Activated CD4-positive, CD25-positive, alpha-beta regulatory T cell (primary cell): ENCODE results near the gene CHST9.
"Not testable (repeated sequence)": the region's sequence is repeated elsewhere in the genome, so short reads cannot be mapped to it uniquely, and the experiment has no call there.

Experiments used
- DNase-seq, 4 experiments: peaks; one replicate each; lab custom pipeline; 2025; lab: John Stamatoyannopoulos, UW

The CHST9 gene

DNA sequence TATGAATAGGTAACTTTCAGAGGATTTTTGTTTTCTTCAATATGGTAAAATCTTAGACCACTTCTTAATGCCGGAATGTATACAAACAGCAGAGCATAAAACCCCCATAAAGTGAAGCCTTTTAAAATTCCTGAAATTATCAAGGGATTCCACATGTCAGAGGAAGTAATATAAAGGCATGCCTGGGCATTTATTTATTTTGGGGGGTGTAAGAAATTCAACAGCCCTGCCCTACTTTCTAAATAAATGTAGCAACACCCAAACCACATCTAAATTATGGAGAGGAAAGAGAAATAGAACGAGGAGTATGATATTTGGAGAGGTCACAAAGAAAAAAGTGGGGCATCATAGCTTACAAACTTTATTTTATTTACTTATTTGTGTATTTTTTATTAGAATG is 9.9 kb downstream of the CHST9 start:
- no peak for DNase-seq

DNA sequence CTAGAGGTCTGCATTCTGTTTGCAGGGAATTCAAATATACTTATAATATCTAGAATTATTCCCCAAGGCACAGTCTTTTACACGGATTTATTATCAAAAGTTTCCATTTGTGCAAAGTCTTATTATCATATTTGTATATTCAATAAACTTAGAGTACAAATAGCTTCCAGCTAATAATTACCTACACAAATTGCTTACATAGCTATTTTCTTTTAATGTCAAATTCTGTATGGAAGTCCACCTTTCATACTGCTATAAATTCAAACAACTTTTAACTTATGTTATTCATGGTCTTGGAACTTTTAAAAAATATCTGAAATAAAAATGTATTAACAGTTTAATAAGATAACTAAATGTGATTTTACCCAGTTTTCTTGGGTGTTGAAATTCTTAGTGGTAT is 13.1 kb downstream of the CHST9 start:
- DNase-seq, result no peak

- no peak for DNase-seq
Measured at GRCh38 chr18:27165412-27165811, 19.7 kb downstream of the CHST9 start.

DNA sequence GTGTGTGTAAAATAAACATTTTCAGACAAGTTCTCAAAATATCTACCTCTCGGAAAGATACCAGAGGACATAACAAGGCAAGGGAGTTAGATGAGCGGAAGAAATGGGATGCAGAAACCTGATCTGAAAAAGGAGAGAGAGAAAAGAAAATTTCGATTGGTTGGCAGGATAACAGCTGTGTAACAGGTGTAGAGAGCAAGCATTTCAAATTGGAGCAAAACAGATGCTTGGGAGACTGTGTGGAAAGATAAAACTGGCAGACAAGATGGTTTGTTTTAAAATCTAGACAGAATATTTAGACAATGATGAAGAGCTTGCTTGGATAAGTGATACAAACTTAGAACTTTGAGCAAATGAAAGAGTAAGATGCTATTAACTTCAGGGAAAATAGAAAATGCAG is 20.2 kb downstream of the CHST9 start:
- no peak for DNase-seq

GRCh38 chr18:27163197-27163716 is 21.9 kb downstream of the CHST9 start:
- not testable (repeated sequence) for DNase-seq

DNA sequence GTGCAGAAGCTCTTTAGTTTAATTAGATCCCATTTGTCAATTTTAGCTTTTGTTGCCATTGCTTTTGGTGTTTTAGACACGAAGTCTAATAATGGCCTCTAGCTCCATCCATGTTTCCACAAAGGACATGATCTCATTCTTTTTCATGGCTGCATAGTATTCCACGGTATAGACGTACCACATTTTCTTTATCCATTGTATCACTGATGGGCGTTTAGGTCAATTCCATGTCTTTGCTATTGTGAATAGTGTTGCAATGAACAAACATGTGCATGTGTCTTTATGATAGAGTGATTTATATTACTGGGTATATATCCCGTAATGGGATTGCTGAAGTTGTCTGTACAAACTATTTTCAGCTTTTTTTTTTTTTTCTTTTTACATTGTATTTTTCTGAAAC is 35.9 kb downstream of the CHST9 start:
- DNase-seq, result not testable (repeated sequence)

DNA sequence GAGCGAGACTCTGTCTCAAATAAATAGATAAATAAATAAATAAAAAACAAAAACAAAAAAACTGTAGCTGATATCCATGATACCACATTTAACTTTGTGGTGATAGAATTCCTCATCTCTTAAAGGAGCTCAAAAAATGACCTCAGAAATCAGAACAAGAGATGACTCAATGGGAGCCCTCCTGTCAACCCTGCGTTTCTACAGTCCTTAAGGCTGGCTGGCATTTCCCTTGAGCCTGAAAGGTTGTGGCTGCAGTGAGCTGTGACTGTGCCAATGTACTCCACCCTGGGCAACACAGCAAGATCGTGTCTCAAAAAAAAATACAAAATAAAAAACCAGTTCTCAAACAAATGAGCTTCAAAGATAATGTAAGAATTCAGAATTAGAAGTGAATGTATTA is 40.4 kb downstream of the CHST9 start:
- DNase-seq, result no peak

GRCh38 chr18:27143580-27144287 is 41.4 kb downstream of the CHST9 start:
- DNase-seq, result no peak

GRCh38 chr18:27142891-27143290 is 42.2 kb downstream of the CHST9 start:
- DNase-seq, result no peak

DNA sequence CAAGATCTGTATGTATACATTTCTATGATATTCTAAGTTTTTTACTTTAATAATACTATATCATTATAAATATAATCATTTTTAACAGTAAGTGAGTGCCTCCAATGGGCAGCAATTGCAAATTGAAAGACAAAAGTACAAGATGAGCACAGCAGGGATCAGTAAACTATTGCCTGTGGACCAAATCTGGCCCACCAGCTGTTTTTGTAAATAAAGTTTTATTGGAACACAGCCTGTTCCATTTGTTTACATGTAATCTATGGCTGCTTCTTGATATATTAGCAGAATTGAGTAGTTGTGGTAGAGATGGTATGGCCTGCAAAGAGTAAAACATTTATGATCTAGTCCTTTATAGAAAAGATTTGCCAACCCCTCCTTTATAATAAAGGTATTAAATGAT is 43.2 kb downstream of the CHST9 start:
- no peak for DNase-seq

GRCh38 chr18:27138079-27138478 is 47.0 kb downstream of the CHST9 start:
- DNase-seq, result no peak

DNA sequence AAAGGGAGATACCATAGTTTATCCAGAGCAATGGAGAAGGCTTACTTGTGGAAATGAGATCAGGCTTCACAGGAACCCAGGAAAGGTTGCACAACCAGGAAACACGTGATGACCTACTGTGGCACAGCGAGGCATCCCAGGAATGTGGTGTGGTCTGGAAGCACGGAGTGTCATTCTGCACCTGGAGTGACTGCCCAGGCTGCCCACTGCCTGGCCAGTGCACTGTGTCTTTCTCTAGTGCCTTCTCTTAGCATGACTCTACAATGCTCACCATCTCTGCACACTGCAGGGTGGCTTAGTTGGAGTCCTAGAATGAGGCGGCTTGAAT is 48.9 kb downstream of the CHST9 start:
- DNase-seq, result no peak

DNA sequence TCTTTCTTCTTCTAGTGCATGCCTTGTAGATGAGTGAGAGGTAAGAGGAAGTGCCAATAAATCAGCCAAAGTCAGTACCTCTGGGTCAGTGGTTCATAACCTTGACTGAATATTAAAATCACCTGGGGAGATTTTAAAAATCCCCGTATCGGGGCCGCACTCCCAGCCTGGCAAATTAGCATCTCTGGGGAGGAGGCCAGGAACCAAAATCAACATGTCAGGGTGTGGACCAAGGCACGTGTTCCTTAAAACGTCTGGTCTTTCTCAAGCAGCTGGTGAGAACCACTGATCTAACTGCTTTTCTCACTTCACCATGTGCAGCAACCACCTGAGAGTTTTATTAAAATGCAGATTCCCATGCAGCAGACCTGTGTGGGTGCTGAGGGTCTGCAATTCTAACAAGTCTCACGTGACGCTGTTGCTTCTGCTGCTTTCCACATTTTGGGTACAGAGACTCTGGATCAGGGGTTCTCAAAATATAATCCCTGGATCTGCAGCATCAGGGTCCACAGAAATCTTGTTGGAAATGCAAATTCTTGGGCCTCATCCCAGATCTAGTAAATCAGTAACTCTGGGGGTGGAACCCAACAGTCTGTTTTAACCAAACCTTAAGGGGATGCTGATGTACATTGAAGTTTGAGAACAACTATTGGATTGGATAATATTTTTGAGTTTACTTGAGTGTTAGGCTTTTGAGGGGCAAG is 49.5 kb downstream of the CHST9 start:
- DNase-seq, result no peak

GRCh38 chr18:27130065-27130630 is 55.0 kb downstream of the CHST9 start:
- no peak for DNase-seq

DNA sequence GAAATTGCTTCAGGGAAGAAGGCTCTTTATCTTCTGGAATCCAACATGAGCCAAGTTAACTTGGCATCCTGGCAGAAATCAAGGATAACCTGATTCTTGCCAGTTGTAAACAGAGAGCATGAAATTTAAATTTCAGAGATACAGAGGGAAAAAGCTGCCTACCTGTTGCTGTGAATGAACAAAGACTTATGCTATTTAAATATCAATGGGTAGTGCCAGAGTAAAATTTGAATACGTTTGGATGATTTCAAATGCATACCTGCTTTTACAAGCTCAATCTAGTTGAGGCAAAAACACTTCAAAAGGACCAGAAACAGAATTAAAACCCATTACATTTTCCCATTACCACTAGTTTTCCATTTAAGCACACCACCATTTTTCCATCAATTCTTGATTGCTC is 60.9 kb downstream of the CHST9 start:
- DNase-seq, result no peak

- no peak for DNase-seq
Measured at GRCh38 chr18:27121108-27121507, 64.0 kb downstream of the CHST9 start.

DNA sequence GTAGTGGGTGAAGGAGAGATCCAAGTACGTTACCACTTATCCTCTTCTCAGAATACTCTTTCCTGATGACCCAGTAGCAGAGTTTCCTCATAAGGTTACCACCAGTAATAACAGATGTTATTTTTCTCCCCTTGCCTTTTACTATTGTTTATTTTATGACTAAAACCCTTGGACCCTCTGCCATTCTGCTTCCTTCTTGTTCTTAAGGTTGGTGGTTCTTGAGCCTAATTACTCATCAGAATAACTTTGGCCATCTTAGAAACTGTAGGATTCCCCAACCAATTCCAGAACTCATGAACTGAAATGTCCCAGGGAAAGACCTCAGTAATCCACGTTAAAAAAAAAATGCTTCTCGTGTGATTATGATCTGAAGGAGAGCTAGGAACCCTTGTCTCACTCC is 64.9 kb downstream of the CHST9 start:
- no peak for DNase-seq

- DNase-seq, result no peak
Measured at GRCh38 chr18:27118973-27119372, 66.1 kb downstream of the CHST9 start.

GRCh38 chr18:27114842-27115241 is 70.3 kb downstream of the CHST9 start:
- no peak for DNase-seq

DNA sequence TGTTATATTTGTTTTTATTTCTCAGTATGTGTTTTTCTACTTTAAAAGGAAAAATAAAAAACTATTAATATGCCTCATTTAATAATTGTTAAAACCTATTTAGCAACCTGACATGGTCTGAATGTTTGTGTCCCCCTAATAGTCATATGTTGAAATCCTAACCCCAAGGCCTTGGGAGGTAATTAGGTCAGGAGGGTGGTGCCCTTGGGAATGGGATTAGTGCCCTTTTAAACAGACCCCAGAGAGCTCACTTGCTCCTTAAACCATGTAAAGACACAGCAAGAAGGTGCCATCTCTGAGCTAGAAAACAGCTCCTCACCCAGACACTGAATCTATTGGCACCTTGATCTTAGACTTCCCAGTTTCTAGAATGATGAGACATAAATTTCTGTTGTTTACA is 71.8 kb downstream of the CHST9 start:
- DNase-seq, result no peak

DNA sequence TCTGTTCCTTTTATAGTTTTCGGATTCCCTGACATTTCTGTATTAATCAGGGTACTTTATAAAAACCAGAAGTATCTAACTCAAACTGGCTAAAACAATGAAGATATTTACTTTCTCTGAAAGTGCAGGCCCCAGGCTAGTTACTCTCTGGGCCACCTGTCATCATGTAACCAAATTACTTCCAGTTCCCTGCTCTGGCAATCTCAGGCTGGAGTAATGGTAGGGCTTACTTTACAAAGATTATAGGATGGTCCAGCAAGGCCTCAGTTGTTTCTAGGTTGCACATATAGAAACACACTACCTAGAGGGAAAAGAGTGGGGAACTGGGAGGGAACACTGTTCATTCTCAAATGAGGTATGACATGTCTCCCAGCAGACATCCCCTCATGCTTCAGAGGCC is 74.8 kb downstream of the CHST9 start:
- no peak for DNase-seq

GRCh38 chr18:27109451-27109850 is 75.7 kb downstream of the CHST9 start:
- DNase-seq, result no peak

DNA sequence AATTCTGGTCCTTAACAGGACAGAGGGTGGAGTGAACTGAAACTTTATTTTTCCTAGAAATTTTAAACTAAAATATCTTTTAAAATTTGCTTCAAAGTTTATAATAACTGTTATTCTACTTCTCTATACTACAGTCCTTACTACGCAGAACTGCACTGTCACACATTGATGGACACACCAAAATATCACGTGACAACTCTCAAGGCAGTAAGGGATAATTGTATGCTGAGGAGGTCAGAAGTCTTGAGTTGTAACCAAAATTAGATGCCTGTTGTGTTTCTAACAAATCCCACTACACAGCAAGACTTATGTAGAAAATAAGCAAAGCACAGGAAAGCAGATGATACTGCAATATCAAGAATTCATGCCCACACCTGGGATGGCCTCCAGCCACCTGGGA is 76.3 kb downstream of the CHST9 start:
- DNase-seq, result no peak
